ENCODE measurements around the gene PLA2G4D.

The PLA2G4D gene

DNA sequence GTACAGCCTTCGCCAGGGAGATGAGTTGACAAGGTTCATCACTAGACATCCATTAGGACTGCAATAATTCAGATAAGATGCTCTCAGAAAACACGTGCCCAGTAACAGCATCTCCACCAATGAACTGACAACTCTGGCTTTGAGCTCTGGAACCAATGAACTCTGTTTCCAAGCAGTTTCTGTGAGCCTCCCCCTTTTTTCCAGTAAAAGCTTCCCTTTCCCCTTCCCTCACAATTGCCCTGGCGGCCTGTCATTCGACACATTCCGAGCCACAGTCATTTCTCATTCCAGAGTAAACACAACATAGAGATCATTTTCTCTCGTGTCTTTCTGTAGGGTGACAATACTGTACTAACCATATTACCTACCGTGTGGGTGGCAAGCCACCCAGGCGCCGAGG is 3.6 kb downstream of the PLA2G4D start:
- H3K4me3 ChIP-seq (ENCODE audit: low read length), result no peak overlapping the region
- TF ChIP-seq CTCF (conservative IDR thresholded peaks at IDR 0.05; ENCODE audit: low read depth, low read length), result no peak
- DNase-seq (ENCODE audit: low read depth), result no peak

GRCh38 chr15:42090370-42090769 is 4.0 kb downstream of the PLA2G4D start:
- no peak for TF ChIP-seq CTCF (conservative IDR thresholded peaks at IDR 0.05; ENCODE audit: low read depth, low read length)
- no peak overlapping the region for H3K4me3 ChIP-seq (ENCODE audit: low read length)
- DNase-seq (ENCODE audit: low read depth), result no peak

- H3K4me3 ChIP-seq (ENCODE audit: low read length), result no peak overlapping the region
- no peak for TF ChIP-seq CTCF (conservative IDR thresholded peaks at IDR 0.05; ENCODE audit: low read depth, low read length)
- DNase-seq (ENCODE audit: low read depth), result no peak
These were observed 4.4 kb downstream of the PLA2G4D start for GRCh38 chr15:42089942-42090341.

DNA sequence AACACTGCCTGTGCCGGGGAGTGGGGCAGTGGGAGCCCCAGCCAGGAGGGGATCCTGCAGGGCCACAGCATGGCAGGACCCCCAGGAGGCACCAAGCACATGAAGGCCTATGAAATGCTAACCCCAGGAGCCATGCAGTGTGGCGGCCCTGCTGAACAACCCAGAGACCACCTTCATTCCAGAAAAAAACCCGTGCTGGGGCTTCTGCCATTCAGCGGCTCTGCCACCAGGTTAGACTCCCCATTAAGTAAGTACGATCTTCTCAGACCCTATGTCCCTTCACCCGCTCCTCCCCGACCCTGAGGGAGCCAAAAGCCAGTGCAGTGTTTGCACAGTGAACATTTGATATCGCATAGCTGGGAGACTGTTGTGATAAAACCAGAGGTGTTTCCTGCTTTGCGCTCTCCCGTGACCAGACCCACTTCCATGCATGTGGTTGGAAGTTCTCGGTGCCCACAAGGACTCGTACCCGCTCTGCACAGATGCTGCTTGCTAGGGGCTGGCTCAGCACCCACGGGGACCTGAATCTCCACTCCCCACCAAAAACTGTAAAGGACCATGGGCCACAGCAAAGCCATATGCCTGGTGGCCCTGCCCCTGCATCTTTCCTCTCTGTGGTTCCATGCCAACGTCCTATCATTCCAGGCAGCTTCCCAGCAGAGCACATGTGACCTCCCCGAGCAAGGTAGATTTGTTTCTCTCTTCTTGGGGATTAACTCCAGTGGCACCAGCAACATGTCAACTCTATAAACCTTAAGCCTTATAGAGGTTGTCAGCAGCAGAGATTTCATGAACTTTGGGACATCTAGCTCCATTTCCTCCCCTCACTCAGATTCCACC is 5.3 kb downstream of the PLA2G4D start:
- TF ChIP-seq CTCF (conservative IDR thresholded peaks at IDR 0.05; ENCODE audit: low read depth, low read length), result no peak
- no peak for DNase-seq (ENCODE audit: low read depth)
- no peak overlapping the region for H3K4me3 ChIP-seq (ENCODE audit: low read length)

DNA sequence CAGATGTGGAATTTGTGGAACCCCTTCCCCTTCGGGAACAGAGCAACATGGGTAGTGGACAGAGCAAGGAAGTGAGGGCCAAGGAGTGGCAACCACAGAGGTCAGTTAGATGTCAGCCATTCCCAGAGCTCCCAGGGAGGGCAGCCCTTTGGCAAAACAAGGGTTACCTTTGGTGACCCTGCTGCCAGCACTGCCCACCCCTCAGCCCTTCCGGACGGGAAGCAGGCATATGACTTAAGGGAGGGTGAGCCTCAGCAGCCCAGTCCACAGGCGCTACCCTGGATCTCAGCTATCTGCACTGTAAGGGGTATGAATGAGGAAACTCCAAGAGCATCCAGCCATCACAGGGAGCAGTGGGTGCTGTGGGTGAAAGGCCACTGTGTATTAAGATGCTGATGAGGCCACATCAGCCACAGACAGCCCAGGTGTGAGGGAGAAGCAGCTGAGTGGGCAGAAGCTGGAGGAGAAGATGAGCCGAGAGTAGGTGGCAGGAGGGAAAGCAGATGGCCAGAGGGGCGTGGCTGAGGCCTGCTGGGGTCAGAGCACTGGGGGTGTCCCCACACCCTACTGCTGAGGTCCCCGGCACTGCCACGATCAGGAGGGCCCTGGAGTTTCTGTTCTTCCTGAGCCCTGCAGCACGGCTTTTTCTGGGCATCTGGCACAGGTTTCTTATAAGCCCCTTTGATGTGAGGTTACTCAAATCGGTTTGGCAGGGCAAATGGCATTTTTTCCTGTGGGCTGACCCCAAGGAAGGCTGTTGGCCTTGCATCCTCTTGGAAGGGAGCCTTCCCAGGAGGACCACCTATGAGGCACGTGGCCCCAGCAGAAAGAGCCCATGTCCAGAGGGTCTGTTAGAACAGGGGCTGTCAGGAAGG is 6.2 kb downstream of the PLA2G4D start:
- H3K4me3 ChIP-seq (ENCODE audit: low read length), result no peak overlapping the region
- TF ChIP-seq CTCF (conservative IDR thresholded peaks at IDR 0.05; ENCODE audit: low read depth, low read length), result no peak
- DNase-seq (ENCODE audit: low read depth), result no peak

DNA sequence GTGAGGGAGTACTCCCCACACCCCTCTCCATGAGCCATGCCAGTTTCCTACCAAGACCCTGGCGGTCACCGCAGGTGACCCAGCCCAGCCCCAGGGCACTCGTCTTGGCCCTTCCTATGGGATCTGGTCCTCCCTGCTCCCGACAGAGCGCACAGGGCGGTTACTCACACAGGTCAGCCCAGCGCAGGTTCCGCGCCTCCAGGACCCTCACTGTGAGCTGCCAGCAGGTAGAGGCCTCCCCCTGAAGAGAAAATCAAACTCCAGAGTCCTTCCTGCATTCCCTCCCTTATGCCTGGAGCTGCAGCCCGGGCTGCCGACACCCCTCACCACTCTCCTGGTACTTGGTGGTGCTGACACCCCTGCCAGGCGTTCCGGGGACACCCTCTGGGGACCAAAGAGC is 6.9 kb downstream of the PLA2G4D start:
- no peak for TF ChIP-seq CTCF (conservative IDR thresholded peaks at IDR 0.05; ENCODE audit: low read depth, low read length)
- H3K4me3 ChIP-seq (ENCODE audit: low read length), result no peak overlapping the region
- DNase-seq (ENCODE audit: low read depth), result no peak

Measured in retinal pigment epithelial cell (primary cell).